Fibroblast of mammary gland (primary cell): ENCODE measurements around the gene PTPRM.
"Not testable (repeated sequence)": the region's sequence is repeated elsewhere in the genome, so short reads cannot be mapped to it uniquely, and the experiment has no call there.

Experiments
- DNase-seq: peaks from one replicate; pipeline ENCODE4 v3.0.0-alpha.2; 2010; ENCODE audit warnings: low read depth
- H3K4me3 ChIP-seq: 2 replicates; pipeline ENCODE4 v1.5.1; 2011; ENCODE audit warnings: low read depth, mild to moderate bottlenecking, low read length, moderate library complexity; ENCODE audit not compliant: control insufficient read depth
- TF ChIP-seq, protein P1 (sequence below): conservative IDR thresholded peaks from 2 replicates; pipeline ENCODE4 v1.5.1; 2011; ENCODE audit warnings: low read depth, low read length, inconsistent platforms; ENCODE audit not compliant: control insufficient read depth, insufficient read depth

The PTPRM gene

DNA sequence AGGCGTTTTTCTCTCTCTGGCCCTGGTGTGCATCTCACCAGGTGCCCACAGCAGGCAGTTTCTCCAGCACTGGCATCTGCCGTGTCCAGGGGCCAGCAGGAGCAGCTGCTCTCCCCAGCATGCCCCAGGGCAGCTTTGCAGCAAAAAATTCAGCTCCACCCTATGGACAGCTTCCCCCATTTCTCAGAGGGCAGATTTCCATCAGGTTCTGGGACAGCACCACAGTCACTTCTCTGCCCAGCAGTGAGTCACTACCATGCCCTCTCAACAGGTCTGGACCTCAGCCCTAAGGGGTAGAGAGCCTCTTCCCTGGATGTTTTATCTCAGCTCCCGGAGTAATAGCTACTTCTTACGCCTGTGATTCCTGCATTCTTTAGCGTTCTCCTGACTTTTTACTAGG, 871.9 kb downstream of the PTPRM start:
- DNase-seq: no peak
- H3K4me3 ChIP-seq: no peak overlapping the region
- TF ChIP-seq, protein P1, sequence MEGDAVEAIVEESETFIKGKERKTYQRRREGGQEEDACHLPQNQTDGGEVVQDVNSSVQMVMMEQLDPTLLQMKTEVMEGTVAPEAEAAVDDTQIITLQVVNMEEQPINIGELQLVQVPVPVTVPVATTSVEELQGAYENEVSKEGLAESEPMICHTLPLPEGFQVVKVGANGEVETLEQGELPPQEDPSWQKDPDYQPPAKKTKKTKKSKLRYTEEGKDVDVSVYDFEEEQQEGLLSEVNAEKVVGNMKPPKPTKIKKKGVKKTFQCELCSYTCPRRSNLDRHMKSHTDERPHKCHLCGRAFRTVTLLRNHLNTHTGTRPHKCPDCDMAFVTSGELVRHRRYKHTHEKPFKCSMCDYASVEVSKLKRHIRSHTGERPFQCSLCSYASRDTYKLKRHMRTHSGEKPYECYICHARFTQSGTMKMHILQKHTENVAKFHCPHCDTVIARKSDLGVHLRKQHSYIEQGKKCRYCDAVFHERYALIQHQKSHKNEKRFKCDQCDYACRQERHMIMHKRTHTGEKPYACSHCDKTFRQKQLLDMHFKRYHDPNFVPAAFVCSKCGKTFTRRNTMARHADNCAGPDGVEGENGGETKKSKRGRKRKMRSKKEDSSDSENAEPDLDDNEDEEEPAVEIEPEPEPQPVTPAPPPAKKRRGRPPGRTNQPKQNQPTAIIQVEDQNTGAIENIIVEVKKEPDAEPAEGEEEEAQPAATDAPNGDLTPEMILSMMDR: no peak

DNA sequence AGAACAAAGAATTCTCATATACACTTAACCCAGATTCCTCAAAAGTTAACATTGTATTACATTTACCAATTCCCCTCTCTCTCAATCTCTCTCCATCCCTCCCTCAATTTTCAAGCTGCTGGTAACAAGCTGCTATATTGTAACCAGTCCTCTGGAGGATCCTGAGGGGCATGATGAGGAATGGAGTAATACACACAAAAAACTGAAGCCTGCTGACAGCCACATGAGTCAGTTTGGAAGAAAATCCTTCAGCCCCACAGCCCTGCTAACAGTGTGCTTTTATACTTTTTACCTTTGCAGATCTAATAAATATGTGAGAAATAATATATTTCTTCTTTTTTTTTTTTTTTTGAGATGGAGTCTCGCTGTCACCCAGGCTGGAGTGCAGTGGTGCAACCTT, 876.4 kb downstream of the PTPRM start:
- TF ChIP-seq, protein P1: no peak
- H3K4me3 ChIP-seq: no peak overlapping the region
- DNase-seq: peak; percentile 5

DNA sequence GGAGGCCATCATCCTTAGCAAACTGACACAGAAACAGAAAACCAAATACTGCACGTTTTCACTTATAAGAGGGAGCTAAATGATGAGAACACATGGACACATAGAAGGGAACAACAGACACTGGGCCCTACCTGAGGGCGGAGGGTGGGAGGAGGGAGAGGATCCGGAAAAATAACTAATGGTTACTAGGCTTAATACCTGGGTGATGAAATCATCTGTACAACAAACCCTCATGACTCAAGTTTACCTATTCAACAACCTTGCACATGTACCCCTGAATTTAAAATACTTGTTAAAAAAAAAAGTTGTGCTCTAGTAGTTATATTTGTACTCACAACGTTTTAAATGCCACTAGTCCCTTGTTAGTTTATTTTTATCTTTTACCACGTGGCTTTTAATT, 879.8 kb downstream of the PTPRM start:
- DNase-seq, H3K4me3 ChIP-seq: not testable (repeated sequence)

DNA sequence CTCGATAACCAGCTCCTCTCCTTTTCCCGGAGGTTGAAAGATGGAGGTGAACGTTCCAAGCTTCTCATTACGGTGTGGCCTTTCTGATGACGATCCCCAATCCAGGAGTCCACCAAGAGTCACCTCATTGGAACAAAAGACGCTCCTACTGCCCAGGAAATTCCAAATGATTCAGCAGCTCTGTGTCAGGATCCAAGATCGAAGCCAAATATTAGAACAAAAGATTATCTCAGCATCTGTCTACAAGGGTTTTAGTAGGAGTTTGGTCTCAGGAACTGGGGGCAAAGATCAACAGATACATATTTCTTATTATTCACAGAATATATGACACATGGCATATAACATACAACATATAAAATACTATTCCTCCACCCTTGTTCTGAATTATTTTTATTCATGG, 881.0 kb downstream of the PTPRM start:
- TF ChIP-seq, protein P1: no peak
- H3K4me3 ChIP-seq: no peak overlapping the region
- no peak for DNase-seq

DNA sequence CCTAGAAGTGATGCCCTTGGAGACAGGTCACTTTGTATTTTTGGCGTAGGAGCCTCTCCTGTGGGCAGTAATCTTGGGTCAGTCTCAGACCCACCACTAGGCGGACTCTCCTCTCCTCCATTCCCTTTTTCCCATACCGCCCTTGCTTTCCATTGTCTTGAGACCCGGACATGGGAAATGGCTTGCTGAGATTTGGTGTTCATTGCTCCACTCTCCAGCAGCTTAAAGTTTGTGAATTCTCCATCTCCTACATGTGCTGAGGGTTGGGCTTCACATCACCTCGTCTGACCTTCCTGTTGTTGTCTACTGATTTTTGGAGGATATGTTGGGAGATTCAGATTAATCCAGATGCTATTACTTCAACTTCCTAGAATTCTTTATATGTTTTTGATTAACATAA, 882.9 kb downstream of the PTPRM start:
- no peak overlapping the region for H3K4me3 ChIP-seq
- DNase-seq: peak; percentile 19

DNA sequence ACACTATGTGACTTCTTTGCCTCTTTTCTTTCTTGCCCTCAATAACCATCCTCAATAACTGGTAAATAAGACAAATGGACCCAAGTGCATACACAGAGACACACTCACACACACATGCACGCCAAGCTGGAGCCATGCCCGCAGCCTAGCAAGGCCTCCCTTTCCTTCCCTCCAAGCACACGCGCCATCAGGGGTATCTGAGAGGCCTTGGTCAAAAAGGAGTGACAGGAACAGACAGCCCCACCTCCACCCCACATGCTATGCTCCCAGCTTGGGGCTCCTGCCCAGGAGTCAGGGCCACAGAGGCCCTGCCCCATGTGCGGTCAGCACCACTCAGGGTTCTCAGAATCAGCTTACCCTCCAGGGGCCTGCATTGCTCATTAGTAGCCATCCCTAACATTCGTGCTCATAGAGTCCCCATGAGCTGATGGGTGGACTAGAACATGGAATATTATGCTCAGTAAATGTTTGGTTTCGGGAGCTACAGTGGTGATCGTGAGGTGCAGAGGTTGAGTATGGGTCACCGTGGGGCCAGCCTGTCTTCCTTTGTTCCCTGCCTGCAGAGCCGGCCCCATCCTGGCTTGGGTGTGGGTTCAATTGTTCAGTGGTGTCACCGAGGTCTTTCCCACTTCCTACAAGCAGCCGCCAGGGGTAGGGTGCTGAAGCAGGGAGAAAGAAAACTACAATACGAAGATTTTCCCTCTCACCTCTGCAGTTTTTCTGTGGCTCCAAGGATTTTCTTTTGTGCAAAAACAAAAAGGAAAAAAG, 884.0 kb downstream of the PTPRM start:
- no peak overlapping the region for H3K4me3 ChIP-seq
- no peak for DNase-seq
- TF ChIP-seq, protein P1: no peak

More for the DNA sequence above, 882.9 kb downstream of the PTPRM start:
- TF ChIP-seq, protein P1: peak; percentile 61

DNA sequence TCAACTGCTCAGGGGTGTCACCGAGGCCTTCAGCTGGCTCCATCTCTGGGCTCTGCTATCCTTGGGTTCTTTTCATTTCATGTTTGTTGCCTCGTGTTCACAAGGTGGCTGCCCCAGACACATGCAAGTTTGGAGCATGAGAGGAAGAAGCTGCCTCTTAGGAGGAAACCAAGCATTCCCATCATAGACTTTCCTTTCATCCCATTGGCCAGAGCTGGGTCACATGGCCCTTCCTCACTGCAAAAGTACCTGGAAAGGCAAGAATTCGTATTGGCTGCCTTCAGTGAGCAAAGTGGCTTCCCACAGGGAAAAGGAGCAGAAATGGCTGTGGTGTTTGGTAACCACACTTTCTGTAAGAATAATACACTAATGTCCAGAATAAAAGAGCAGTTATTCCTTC, 886.4 kb downstream of the PTPRM start:
- TF ChIP-seq, protein P1: no peak
- H3K4me3 ChIP-seq: no peak overlapping the region
- DNase-seq: no peak
